CD14-positive monocyte (primary cell): ENCODE data around the gene ADGRL3. TPM values are rescaled to one million over a fixed set of nuclear protein-coding genes. Genes with fewer than 3 reads are reported as not detected.
A peak's percentile ranks its signal among the peaks of the same experiment; 100 is the strongest.

ENCODE experiments used
- DNase-seq, 3 donors: peaks; one replicate each; pipeline ENCODE4 v3.0.0-alpha.2; 2011 to 2022
- H2AFZ ChIP-seq: 2 replicates; pipeline ENCODE4 v1.6.0; 2012; ENCODE audit warnings: mild to moderate bottlenecking, low read depth, low read length, inconsistent platforms; ENCODE audit not compliant: insufficient read depth, poor library complexity, severe bottlenecking
- H3K27ac ChIP-seq, 2 donors: 1 replicate in 1 of 2; 2 replicates in 1 of 2; pipeline ENCODE4 v1.5.1; 2012 to 2013; ENCODE audit warnings: low read length in 2 of 2, control low read depth in 1 of 2, inconsistent platforms in 1 of 2, low read depth in 1 of 2, mild to moderate bottlenecking in 1 of 2
- H3K27me3 ChIP-seq, 2 donors: one replicate each; pipeline versions ENCODE4 v1.6.0 to v1.6.1; 2011 to 2013; ENCODE audit warnings: low read length in 2 of 2; ENCODE audit not compliant: control insufficient read depth in 2 of 2, insufficient read depth in 2 of 2
- H3K36me3 ChIP-seq, 2 donors: replicated peaks in 1 of 2; 1 replicate in 1 of 2; 2 replicates in 1 of 2; pipeline versions ENCODE4 v1.5.1 to v1.6.1; 2012 to 2013; ENCODE audit warnings: low read length in 2 of 2, control low read depth in 1 of 2, inconsistent platforms in 1 of 2, mild to moderate bottlenecking in 1 of 2; ENCODE audit not compliant: insufficient read depth in 2 of 2, control insufficient read depth in 1 of 2
- H3K4me1 ChIP-seq, 2 donors: 1 replicate in 1 of 2; 2 replicates in 1 of 2; pipeline versions ENCODE4 v1.5.1 to v1.6.1; 2012 to 2013; ENCODE audit warnings: low read length in 2 of 2, control low read depth in 1 of 2, inconsistent platforms in 1 of 2, mild to moderate bottlenecking in 1 of 2, moderate library complexity in 1 of 2; ENCODE audit not compliant: insufficient read depth in 2 of 2, control insufficient read depth in 1 of 2
- H3K4me2 ChIP-seq: replicated peaks from 2 replicates; pipeline ENCODE3; 2012; ENCODE audit warnings: low read length, moderate library complexity, mild to moderate bottlenecking; ENCODE audit not compliant: poor library complexity, severe bottlenecking; ENCODE audit errors: extremely low read depth
- H3K4me3 ChIP-seq, 3 experiments: fragments of 200-600 bp in 1 of 3; sonication (generic) in 1 of 3; replicated peaks in 1 of 3; 1 replicate in 2 of 3; 2 replicates in 1 of 3; pipeline ENCODE4 v1.5.1; 2011 to 2013; ENCODE audit warnings: low read length in 3 of 3, mild to moderate bottlenecking in 3 of 3, control low read depth in 2 of 3, low read depth in 2 of 3, inconsistent platforms in 1 of 3, moderate library complexity in 1 of 3
- H3K79me2 ChIP-seq: 2 replicates; pipeline ENCODE4 v1.6.0; 2012; ENCODE audit warnings: mild to moderate bottlenecking, control low read depth, inconsistent platforms, low read length, moderate library complexity; ENCODE audit not compliant: insufficient read depth
- H3K9ac ChIP-seq: 2 replicates; pipeline ENCODE4 v1.6.0; 2017; ENCODE audit warnings: low read length, mild to moderate bottlenecking; ENCODE audit not compliant: insufficient read depth, poor library complexity, severe bottlenecking
- H3K9me3 ChIP-seq, 2 donors: replicated peaks in 1 of 2; 1 replicate in 1 of 2; 2 replicates in 1 of 2; pipeline versions ENCODE4 v1.5.1 to v1.6.1; 2012 to 2013; ENCODE audit warnings: low read length in 2 of 2, control low read depth in 1 of 2; ENCODE audit not compliant: control insufficient read depth in 1 of 2, insufficient read depth in 1 of 2
- H4K20me1 ChIP-seq: 2 replicates; pipeline ENCODE4 v1.6.0; 2012; ENCODE audit warnings: mild to moderate bottlenecking, low read length, control low read depth, moderate library complexity; ENCODE audit not compliant: insufficient read depth
- H3K27ac Mint-ChIP-seq, 7 donors: one replicate each; pipeline ENCODE4 v1.8.0; 2020; ENCODE audit warnings: mild to moderate bottlenecking in 7 of 7, mixed read lengths in 7 of 7, moderate library complexity in 6 of 7, inconsistent platforms in 2 of 7
- H3K27me3 Mint-ChIP-seq, 3 donors: one replicate each; pipeline ENCODE4 v1.8.0; 2021 to 2022; ENCODE audit warnings: low read depth in 3 of 3, mild to moderate bottlenecking in 3 of 3, mixed read lengths in 3 of 3, moderate library complexity in 3 of 3, inconsistent platforms in 1 of 3
- H3K36me3 Mint-ChIP-seq, 2 donors: one replicate each; pipeline ENCODE4 v1.8.0; 2020; ENCODE audit warnings: mixed read lengths in 2 of 2, inconsistent platforms in 1 of 2, mild to moderate bottlenecking in 1 of 2
- H3K4me1 Mint-ChIP-seq: one replicate; pipeline ENCODE4 v1.8.0; 2020; ENCODE audit warnings: mild to moderate bottlenecking, mixed read lengths
- H3K4me3 Mint-ChIP-seq, 2 donors: one replicate each; pipeline ENCODE4 v1.8.0; 2020; ENCODE audit warnings: mild to moderate bottlenecking in 2 of 2, mixed read lengths in 2 of 2, moderate library complexity in 1 of 2
- H3K9me3 Mint-ChIP-seq, 7 donors: one replicate each; pipeline ENCODE4 v1.8.0; 2020 to 2022; ENCODE audit warnings: mixed read lengths in 7 of 7, mild to moderate bottlenecking in 6 of 7, moderate library complexity in 6 of 7, inconsistent platforms in 2 of 7
- WGBS: methylation state at CpG from one replicate; pipeline ENCODE4 v1.1.5; 2013; ENCODE audit warnings: missing lambda C conversion rate; ENCODE audit not compliant: insufficient coverage; 5-methylcytosine and 5-hydroxymethylcytosine counted together
- intact Hi-C, 2 donors: fragments of 100-400 bp; cut with micrococcal nuclease; formaldehyde crosslinking; loops; one replicate each; pipeline versions ENCODE4 v1.15.0 to v1.15.1; 2023
- polyA plus RNA-seq, 3 donors: library from polyadenylated mRNA; depleted of rRNA in 1 of 3; unstranded in 2 of 3; stranded (reverse) in 1 of 3; fragments of 300-500 nt in 2 of 3; fragments of >200 nt in 1 of 3; fragmentation: Illumina TruSeq in 2 of 3; gene quantifications; 1 replicate in 2 of 3; 2 replicates in 1 of 3; pipeline ENCODE4 v1.2.3, GENCODE V29; 2012 to 2021
- TF ChIP-seq, protein P1 (sequence below): fragments of 200-600 bp; IDR thresholded peaks from one replicate; pipeline ENCODE4 v1.8.0; 2022; ENCODE audit warnings: antibody characterized with exemption, mild to moderate bottlenecking

ADGRL3 gene
- polyA plus RNA-seq, 3 donors: not detected

DNA sequence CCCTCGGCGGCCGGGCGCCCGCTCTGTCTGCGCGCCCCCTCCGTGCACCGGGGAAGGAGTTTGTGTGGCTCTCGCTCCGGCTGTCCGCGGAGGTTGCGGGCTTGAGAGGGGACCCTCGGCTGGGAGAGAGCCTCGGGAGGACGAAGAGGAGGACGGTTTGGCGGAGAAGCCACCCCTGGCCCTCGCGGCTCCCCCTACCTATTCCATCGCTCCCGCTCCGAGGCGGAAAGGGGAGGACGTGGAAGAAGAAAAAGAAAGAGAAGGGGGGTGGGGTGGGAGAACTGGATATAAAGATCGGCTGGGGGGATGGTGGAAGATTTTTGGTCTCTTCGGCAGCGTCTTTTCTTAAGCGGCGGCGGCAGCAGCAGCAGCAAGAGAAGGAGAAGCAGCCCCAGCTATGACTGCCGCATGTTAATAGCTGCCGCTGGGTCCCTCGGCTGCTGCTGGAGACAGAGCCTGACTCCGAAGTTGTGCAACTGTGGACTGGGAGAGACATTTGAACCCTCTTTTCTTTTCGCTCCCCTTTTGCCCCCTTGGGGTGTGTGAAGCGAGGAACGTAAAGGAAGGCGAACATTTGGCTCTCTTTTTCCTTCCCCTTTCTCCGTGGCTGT, 895 bp downstream of the ADGRL3 start:
- no peak overlapping the region for H3K9ac ChIP-seq
- peak overlapping the region; percentile 17 to 65 (median 31) for H3K4me3 ChIP-seq
- peaks cover 0 to 26% of the 10 kb centered on the region in 2 donors for H3K9me3 ChIP-seq
- peaks cover 6% of the 10 kb centered on the region in 2 donors for H3K36me3 Mint-ChIP-seq
- TF ChIP-seq, protein P1, sequence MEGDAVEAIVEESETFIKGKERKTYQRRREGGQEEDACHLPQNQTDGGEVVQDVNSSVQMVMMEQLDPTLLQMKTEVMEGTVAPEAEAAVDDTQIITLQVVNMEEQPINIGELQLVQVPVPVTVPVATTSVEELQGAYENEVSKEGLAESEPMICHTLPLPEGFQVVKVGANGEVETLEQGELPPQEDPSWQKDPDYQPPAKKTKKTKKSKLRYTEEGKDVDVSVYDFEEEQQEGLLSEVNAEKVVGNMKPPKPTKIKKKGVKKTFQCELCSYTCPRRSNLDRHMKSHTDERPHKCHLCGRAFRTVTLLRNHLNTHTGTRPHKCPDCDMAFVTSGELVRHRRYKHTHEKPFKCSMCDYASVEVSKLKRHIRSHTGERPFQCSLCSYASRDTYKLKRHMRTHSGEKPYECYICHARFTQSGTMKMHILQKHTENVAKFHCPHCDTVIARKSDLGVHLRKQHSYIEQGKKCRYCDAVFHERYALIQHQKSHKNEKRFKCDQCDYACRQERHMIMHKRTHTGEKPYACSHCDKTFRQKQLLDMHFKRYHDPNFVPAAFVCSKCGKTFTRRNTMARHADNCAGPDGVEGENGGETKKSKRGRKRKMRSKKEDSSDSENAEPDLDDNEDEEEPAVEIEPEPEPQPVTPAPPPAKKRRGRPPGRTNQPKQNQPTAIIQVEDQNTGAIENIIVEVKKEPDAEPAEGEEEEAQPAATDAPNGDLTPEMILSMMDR: no peak
- DNase-seq: no peak
- no peaks in the 10 kb centered on the region for H3K36me3 ChIP-seq
- no peaks in the 10 kb centered on the region for H3K79me2 ChIP-seq
- peak overlapping the region in 1 of 7 donors; percentile 15 for H3K27ac Mint-ChIP-seq
- H4K20me1 ChIP-seq: no peaks in the 10 kb centered on the region
- peaks cover 72 to 82% (median 73%) of the 10 kb centered on the region in 3 donors for H3K27me3 Mint-ChIP-seq
- H3K4me2 ChIP-seq: peak overlapping the region; percentile 76
- peaks cover 20% of the 10 kb centered on the region for H3K4me1 Mint-ChIP-seq
- peaks cover 49 to 87% of the 10 kb centered on the region in 2 donors for H3K27me3 ChIP-seq
- peaks cover 0 to 29% (median 7%) of the 10 kb centered on the region in 7 donors for H3K9me3 Mint-ChIP-seq
- 0% methylated on average over 14 of the region's 41 CpGs for WGBS
- no peak overlapping the region for H3K27ac ChIP-seq
- H3K4me1 ChIP-seq: peaks cover 8 to 22% of the 10 kb centered on the region in 2 donors
- intact Hi-C loops: no loop called here
- peak overlapping the region; percentile 46 for H2AFZ ChIP-seq
- H3K4me3 Mint-ChIP-seq: peak overlapping the region; percentile 79 to 95

DNA sequence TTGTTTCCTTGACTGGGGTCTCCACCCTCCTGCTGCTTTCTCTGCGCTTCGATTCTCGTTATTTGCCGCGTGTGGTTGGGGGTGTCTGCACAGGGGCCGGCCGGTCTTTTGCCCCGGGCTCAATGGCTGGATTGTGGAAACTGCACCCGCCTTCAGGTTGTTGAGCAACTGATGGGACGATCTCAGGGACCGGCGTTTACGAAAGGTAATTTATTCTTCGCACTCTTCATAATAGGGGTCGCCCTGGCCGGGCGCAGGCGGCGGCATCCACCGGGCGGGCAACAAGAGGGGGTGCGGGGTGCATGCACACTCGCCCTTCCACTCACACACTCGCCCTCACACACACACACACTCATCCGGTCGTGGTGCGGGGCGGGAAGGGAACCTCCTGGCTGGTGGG, 1.4 kb downstream of the ADGRL3 start:
- Histone ChIP-seq H3K27ac (no peak overlapping the region), H3K4me3 (peak overlapping the region; percentile 17 to 65 (median 31)), H2AFZ (peak overlapping the region; percentile 46), H3K36me3 (no peaks in the 10 kb centered on the region), H3K27me3 (peaks cover 49 to 88% of the 10 kb centered on the region in 2 donors), H3K9me3 (peaks cover 0 to 26% of the 10 kb centered on the region in 2 donors), H4K20me1 (no peaks in the 10 kb centered on the region), H3K9ac (no peak overlapping the region), H3K79me2 (no peaks in the 10 kb centered on the region), H3K4me2 (peak overlapping the region; percentile 76), H3K4me1 (peaks cover 8 to 22% of the 10 kb centered on the region in 2 donors)
- Mint-ChIP-seq H3K4me1 (peaks cover 20% of the 10 kb centered on the region), H3K4me3 (peak overlapping the region; percentile 79 to 95), H3K36me3 (peaks cover 6% of the 10 kb centered on the region in 2 donors), H3K27me3 (peaks cover 72 to 83% (median 72%) of the 10 kb centered on the region in 3 donors), H3K9me3 (peaks cover 0 to 29% (median 7%) of the 10 kb centered on the region in 7 donors), H3K27ac (peak overlapping the region in 1 of 7 donors; percentile 15)
- TF ChIP-seq, protein P1: no peak
- DNase-seq: no peak
- intact Hi-C loops: no loop called here
- 0% methylated on average over 8 of the region's 28 CpGs for WGBS
